Measurements from ENCODE around the gene ZNF580. TPM values are rescaled to one million over a fixed set of nuclear protein-coding genes. Genes with fewer than 3 reads are reported as not detected.

Gene ZNF580
- total RNA-seq, 4 donors from 2014 or later, result 15.0 to 27.9 (median 22.3) TPM

- TF ChIP-seq POLR2A (IDR thresholded peaks at IDR 0.05), result no peak
- no peak for TF ChIP-seq CTCF (IDR thresholded peaks at IDR 0.05)
- TF ChIP-seq EP300 (IDR thresholded peaks at IDR 0.05), result no peak
- no peak for TF ChIP-seq POLR2AphosphoS5 (IDR thresholded peaks at IDR 0.05)
- no peaks in the 10 kb centered on the region for H3K9me3 ChIP-seq
- no peak for DNase-seq (ENCODE audit: low spot score in 2 of 2)
- H3K36me3 ChIP-seq, result peaks cover 8% of the 10 kb centered on the region
- no peak overlapping the region for H3K4me3 ChIP-seq
- no peak overlapping the region for H3K27ac ChIP-seq
- 84% methylated on average over 4 of the region's 4 CpGs for WGBS
- peaks cover 37% of the 10 kb centered on the region for H3K4me1 ChIP-seq
- H3K27me3 ChIP-seq, result no peaks in the 10 kb centered on the region
These were observed 9.3 kb downstream of the ZNF580 start for GRCh38 chr19:55650126-55650557.

- H3K4me1 ChIP-seq, result peaks cover 36% of the 10 kb centered on the region
- 92% methylated on average over 17 of the region's 17 CpGs for WGBS
- TF ChIP-seq POLR2AphosphoS5 (IDR thresholded peaks at IDR 0.05) (no peak), POLR2A (IDR thresholded peaks at IDR 0.05) (no peak), EP300 (IDR thresholded peaks at IDR 0.05) (no peak), CTCF (IDR thresholded peaks at IDR 0.05) (no peak)
These were observed 9.9 kb downstream of the ZNF580 start for GRCh38 chr19:55650602-55651230.

GRCh38 chr19:55651236-55651635 lies 10.4 kb downstream of the ZNF580 start:
- Histone ChIP-seq H3K4me1 (peaks cover 41% of the 10 kb centered on the region), H3K4me3 (no peak overlapping the region), H3K36me3 (no peaks in the 10 kb centered on the region), H3K27me3 (no peaks in the 10 kb centered on the region), H3K9me3 (no peaks in the 10 kb centered on the region), H3K27ac (no peak overlapping the region)
- DNase-seq (ENCODE audit: low spot score in 2 of 2), result peak in 1 of 2 donors; percentile 61
- WGBS, result 84% methylated on average over 18 of the region's 18 CpGs
- TF ChIP-seq CTCF (IDR thresholded peaks at IDR 0.05) (no peak), POLR2A (IDR thresholded peaks at IDR 0.05) (no peak), EP300 (IDR thresholded peaks at IDR 0.05) (no peak), POLR2AphosphoS5 (IDR thresholded peaks at IDR 0.05) (no peak)

More at GRCh38 chr19:55650602-55651230, 9.9 kb downstream of the ZNF580 start:
- Histone ChIP-seq H3K27me3 (no peaks in the 10 kb centered on the region), H3K4me3 (no peak overlapping the region), H3K9me3 (no peaks in the 10 kb centered on the region), H3K36me3 (peaks cover 4% of the 10 kb centered on the region), H3K27ac (no peak overlapping the region)
- peak in 1 of 2 donors; percentile 61 for DNase-seq (ENCODE audit: low spot score in 2 of 2)

- Histone ChIP-seq H3K4me1 (peaks cover 49% of the 10 kb centered on the region), H3K9me3 (no peaks in the 10 kb centered on the region), H3K36me3 (no peaks in the 10 kb centered on the region), H3K27ac (no peak overlapping the region), H3K27me3 (no peaks in the 10 kb centered on the region), H3K4me3 (no peak overlapping the region)
- peak in 1 of 2 donors; percentile 78 for DNase-seq (ENCODE audit: low spot score in 2 of 2)
- no peak for TF ChIP-seq POLR2AphosphoS5 (IDR thresholded peaks at IDR 0.05)
- TF ChIP-seq POLR2A (IDR thresholded peaks at IDR 0.05), result no peak
- TF ChIP-seq CTCF (IDR thresholded peaks at IDR 0.05), result no peak
- no peak for TF ChIP-seq EP300 (IDR thresholded peaks at IDR 0.05)
- 81% methylated on average over 59 of the region's 71 CpGs for WGBS
These were observed 11.7 kb downstream of the ZNF580 start for GRCh38 chr19:55652311-55653128.
